HL-60 (cell line): ENCODE data around the gene TREM2.

ENCODE experiments used
- POLR2AphosphoS5 ChIP-seq: IDR thresholded peaks from 2 replicates; pipeline ENCODE4 v1.6.1; 2012; ENCODE audit warnings: low read depth
- TF ChIP-seq, protein P1 (sequence below): IDR thresholded peaks from one replicate; pipeline ENCODE4 v1.5.1; 2011; ENCODE audit warnings: low read length, control low read depth, inconsistent platforms; ENCODE audit not compliant: insufficient read depth
- TF ChIP-seq, protein P2 (sequence below): IDR thresholded peaks from 2 replicates; pipeline ENCODE4 v1.6.1; 2012; ENCODE audit warnings: low read depth; ENCODE audit not compliant: insufficient replicate concordance

DNA sequence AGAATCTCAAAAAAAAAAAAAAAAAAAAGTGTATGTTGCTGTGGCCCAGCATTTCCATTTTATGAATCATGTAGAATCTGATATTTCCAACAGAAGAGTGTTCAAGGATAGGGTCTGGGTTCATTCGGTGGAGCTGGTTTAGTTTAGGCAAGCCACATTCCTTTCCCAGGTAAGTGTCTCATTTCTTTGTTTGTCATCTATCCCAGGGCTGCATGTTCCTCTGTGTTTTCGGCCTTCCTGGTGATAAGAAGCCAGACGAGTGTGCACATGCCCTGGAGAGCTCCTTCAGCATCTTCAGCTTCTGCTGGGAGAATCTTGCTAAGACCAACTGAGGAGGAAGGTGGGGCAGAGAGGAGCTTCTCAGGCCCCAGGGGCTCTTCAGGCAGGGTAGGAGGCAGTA lies 51.9 kb downstream of the TREM2 start:
- no peak for TF ChIP-seq POLR2AphosphoS5
- TF ChIP-seq, protein P1, sequence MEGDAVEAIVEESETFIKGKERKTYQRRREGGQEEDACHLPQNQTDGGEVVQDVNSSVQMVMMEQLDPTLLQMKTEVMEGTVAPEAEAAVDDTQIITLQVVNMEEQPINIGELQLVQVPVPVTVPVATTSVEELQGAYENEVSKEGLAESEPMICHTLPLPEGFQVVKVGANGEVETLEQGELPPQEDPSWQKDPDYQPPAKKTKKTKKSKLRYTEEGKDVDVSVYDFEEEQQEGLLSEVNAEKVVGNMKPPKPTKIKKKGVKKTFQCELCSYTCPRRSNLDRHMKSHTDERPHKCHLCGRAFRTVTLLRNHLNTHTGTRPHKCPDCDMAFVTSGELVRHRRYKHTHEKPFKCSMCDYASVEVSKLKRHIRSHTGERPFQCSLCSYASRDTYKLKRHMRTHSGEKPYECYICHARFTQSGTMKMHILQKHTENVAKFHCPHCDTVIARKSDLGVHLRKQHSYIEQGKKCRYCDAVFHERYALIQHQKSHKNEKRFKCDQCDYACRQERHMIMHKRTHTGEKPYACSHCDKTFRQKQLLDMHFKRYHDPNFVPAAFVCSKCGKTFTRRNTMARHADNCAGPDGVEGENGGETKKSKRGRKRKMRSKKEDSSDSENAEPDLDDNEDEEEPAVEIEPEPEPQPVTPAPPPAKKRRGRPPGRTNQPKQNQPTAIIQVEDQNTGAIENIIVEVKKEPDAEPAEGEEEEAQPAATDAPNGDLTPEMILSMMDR, result no peak
- TF ChIP-seq, protein P2, sequence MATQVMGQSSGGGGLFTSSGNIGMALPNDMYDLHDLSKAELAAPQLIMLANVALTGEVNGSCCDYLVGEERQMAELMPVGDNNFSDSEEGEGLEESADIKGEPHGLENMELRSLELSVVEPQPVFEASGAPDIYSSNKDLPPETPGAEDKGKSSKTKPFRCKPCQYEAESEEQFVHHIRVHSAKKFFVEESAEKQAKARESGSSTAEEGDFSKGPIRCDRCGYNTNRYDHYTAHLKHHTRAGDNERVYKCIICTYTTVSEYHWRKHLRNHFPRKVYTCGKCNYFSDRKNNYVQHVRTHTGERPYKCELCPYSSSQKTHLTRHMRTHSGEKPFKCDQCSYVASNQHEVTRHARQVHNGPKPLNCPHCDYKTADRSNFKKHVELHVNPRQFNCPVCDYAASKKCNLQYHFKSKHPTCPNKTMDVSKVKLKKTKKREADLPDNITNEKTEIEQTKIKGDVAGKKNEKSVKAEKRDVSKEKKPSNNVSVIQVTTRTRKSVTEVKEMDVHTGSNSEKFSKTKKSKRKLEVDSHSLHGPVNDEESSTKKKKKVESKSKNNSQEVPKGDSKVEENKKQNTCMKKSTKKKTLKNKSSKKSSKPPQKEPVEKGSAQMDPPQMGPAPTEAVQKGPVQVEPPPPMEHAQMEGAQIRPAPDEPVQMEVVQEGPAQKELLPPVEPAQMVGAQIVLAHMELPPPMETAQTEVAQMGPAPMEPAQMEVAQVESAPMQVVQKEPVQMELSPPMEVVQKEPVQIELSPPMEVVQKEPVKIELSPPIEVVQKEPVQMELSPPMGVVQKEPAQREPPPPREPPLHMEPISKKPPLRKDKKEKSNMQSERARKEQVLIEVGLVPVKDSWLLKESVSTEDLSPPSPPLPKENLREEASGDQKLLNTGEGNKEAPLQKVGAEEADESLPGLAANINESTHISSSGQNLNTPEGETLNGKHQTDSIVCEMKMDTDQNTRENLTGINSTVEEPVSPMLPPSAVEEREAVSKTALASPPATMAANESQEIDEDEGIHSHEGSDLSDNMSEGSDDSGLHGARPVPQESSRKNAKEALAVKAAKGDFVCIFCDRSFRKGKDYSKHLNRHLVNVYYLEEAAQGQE, result no peak
